GM21423 (cell line): Measurements from ENCODE around the gene SYAP1.
"Not testable (repeated sequence)": the region's sequence is repeated elsewhere in the genome, so short reads cannot be mapped to it uniquely, and the experiment has no call there.

Experiments used
- ATAC-seq: cut with Tn5 transposase; IDR thresholded peaks from one replicate; pipeline ENCODE4 v1.9.1; 2021; ENCODE audit warnings: mild to moderate bottlenecking, moderate library complexity; ENCODE audit not compliant: unreplicated experiment

Gene SYAP1

GRCh38 chrX:16722481-16722880, 3.1 kb downstream of the SYAP1 start:
- ATAC-seq, result no peak

DNA sequence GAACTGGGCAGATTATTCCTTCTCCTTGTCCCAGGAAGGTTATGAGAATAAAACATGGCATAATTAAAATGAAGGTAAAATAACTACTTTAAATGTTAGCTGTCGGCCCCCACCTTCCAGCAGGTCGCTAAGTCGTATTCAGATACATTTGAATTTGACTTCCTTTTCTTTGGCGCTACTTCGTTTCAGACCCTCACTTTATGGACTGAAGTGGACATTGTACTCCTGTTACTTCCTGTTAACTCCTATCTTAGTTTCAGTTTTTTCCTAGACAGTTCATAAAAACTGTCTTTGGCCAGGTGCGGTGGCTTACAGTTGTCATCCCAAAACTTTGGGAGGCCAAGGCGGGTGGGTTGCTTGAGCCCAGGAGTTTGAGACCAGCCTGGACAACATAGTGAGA, 5.7 kb downstream of the SYAP1 start:
- ATAC-seq, result no peak

GRCh38 chrX:16726347-16726988, 7.1 kb downstream of the SYAP1 start:
- ATAC-seq, result peak; percentile 81

DNA sequence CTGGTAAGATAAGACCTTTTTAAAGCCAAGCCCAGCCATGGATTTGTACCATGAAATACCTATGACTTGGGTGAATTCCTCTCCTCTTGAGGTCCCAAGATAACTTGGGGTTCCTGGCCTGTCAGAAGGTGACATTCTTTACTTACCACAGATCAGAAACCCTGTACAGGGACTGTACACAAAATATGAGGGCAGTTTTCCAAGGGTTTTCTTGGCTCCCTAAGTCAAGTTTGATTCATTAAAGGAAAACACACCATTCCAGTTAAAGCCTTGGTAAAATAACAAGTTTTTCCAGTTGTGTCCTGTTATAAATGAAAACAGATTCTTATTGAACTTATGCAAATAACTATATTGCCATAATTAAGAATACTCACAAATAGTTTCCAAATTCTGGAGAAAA, 8.2 kb downstream of the SYAP1 start:
- no peak for ATAC-seq

GRCh38 chrX:16730450-16730849, 11.0 kb downstream of the SYAP1 start:
- ATAC-seq, result no peak

- ATAC-seq, result no peak
Measured at GRCh38 chrX:16733013-16733412, 13.6 kb downstream of the SYAP1 start.

GRCh38 chrX:16737024-16737423, 17.6 kb downstream of the SYAP1 start:
- no peak for ATAC-seq

DNA sequence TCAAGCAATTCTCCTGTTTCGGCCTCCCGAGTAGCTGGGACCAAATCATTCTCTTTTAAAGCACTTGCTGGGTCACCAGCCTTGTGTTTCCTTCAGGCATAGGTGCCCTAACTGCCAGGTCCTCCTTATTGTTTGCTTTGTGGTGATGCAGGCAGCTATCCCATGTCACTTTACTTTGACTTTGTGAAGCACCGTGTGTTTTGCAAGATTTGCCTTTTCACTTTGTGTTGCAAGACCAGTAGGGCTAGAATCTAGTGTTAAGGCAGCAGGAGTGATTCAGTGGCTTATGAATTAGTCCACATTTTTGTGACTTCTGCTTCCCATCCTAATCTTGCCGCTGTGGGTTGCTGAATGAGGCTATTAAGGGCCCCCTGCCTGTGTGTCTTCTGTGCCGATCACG, 20.2 kb downstream of the SYAP1 start:
- ATAC-seq, result no peak

DNA sequence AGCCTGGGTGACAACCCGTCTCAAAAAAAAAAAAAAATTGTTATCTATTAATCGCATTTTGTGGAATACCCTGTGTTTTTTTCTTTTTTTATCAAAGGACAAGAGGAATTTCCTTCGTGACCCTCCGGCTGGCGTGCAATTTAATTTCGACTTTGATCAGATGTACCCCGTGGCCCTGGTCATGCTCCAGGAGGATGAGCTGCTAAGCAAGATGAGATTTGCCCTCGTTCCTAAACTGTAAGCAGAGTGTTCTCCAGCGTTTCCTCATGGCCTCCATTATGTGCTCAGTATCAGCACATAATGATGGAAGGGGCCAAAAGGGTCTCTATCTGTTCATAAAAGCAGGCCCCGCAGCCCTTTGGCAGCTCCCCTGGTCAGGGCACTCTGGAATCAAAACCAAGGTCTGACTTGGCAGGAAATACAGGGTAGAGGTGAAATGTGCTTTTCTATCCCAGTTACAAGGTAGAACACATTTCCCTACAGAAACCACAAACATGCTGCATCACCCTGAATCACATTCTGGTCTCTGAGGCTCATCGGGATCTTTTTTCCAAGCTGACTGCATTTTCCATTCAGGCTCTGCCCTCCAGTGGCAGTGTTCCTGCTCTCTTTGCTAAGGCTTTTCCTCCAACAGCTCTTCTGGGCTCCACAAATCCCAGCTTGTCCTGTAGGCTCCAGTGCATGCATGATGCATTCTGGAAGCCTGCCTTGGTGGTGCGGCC, 24.4 kb downstream of the SYAP1 start:
- no peak for ATAC-seq

DNA sequence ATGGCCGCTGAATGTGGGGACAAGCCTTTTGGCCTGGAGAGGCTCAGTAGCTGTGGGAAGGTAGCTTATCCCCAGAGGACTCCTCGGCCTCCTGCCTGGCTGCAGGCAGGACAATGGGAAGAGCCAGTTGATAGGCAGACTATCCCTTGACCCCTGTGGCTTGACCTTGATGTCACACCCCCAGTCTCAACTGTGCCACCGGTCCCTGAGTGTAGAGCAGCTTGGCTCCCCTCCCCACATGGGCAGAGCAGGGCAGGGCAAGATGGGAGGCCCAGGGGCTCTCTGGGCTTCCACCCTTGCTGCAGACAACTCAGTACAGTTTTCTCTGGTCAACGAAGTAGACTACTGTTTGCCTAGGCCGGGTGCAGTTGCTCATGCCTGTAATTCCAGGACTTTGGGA, 25.7 kb downstream of the SYAP1 start:
- no peak for ATAC-seq

DNA sequence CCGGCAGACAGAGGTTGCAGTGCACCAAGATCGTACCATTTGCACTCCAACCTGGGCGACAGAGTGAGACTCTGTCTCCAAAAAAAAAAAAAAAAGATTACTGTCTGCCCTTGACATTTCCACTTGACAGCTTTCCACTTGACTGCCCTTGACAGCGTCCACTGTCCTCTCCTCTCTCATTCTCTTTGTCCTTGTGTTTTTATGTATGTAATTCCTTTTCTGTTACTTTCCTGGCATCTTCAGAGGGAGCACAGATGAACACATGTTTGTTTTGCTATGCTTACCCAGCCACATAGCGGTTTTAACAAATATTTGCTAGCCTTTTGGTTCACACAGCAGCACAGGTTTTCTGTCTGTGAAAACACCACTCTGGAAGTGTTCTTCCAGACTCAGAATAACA, 26.2 kb downstream of the SYAP1 start:
- ATAC-seq, result no peak

GRCh38 chrX:16748425-16748824, 29.0 kb downstream of the SYAP1 start:
- no peak for ATAC-seq

DNA sequence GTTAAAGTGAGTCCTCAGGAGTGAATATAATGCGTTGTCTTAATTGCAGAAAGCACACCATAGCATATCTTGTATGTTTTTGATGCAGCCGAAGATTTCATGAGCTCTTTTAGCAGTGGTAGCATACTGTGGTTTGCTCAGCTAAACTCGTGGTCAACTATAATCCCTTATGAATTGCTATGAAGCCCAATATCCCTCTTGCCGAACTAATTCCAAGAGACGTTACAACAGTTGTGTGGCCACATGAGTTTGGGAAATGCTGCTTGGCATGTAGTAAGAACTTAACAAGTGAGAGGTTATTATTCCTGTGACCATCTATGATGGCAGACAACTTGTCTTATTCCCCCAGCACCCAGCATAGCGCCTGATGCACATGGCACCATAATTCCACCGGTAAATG, 30.7 kb downstream of the SYAP1 start:
- no peak for ATAC-seq

DNA sequence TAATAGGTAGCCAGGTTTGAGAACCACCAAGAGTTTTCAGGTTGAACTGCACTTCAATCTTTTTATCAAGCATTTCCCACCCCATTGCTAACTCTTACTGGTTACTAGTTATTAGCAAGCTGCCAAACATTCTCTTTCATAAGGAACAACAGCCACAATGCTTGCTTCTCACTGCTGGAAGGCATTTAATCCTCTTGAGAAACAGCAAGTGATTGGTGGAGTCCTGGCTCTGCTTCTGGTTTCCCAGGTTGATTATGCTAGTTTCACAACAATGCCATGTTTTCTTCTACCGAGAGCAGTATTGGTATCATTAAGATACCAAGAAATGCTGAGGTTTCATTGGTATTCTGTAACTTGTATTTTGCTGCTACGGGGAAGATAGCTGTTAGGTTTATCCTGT, 34.6 kb downstream of the SYAP1 start:
- ATAC-seq, result no peak

- ATAC-seq, result no peak
Measured at GRCh38 chrX:16756724-16757123, 37.3 kb downstream of the SYAP1 start.

- not testable (repeated sequence) for ATAC-seq
Measured at GRCh38 chrX:16761500-16761899, 42.1 kb downstream of the SYAP1 start.

GRCh38 chrX:16762579-16762978, 43.2 kb downstream of the SYAP1 start:
- ATAC-seq, result no peak

DNA sequence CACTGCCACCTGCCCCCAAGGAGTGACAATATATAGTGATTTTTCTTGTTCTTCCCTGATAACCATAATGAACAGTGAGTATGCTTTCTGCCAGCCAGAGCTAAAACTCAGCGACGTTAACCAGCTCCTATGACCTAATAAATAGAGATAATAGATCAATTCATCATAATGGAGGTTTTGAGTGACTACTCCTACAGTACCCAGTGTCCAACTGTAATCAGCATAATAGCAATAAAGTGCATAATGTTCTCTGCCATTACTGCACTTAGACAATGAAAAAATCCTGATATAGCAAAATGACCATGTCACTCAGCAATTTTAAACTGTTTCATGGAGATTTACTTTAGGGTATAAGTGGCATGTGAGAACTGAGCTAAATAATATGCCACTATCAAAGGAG, 46.2 kb downstream of the SYAP1 start:
- no peak for ATAC-seq

- no peak for ATAC-seq
Measured at GRCh38 chrX:16770970-16771482, 51.6 kb downstream of the SYAP1 start.

- ATAC-seq, result no peak
Measured at GRCh38 chrX:16771483-16772398, 52.3 kb downstream of the SYAP1 start.

DNA sequence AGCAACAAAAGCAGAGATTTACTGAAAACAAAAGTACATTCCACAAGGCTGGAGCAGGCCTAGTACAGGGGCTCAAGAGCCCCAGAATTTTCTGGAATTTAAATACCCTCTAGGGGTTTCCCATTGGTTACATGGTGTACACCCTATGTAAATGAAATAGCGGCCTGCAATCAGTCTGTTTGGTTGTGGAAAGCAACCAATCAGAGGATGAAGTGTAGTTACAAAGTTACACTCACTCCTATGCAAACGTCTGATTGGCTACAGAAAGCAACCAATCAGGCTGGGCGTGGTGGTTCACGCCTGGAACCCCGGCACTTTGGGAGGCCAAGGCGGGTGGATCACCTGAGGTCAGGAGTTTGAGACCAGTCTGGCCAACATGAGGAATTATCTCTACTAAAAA, 53.0 kb downstream of the SYAP1 start:
- ATAC-seq, result no peak

GRCh38 chrX:16774746-16775145, 55.3 kb downstream of the SYAP1 start:
- no peak for ATAC-seq
